Activated CD4-positive, alpha-beta memory T cell treated with anti-CD3 and anti-CD28 coated beads, Interleukin-2, amount 10 ng/mL, durations not matched to agents 7 days and 5 days (primary cell): ENCODE measurements around the gene WDR1. TPM values are rescaled to one million over a fixed set of nuclear protein-coding genes. Genes with fewer than 3 reads are reported as not detected.

ENCODE experiments used
- CTCF ChIA-PET: fragments of 350-600 bp; sonication (Branson Sonifier 250); formaldehyde crosslinking; loops from one replicate; lab custom pipeline; 2021; ENCODE audit warnings: antibody characterized with exemption, inconsistent platforms; lab: Charles Lee
- POLR2A ChIA-PET: fragments of 350-600 bp; sonication (Branson Sonifier 250); formaldehyde crosslinking; loops from one replicate; lab custom pipeline; 2021; ENCODE audit warnings: antibody characterized with exemption; lab: Charles Lee
- DNase-seq: peaks from one replicate; pipeline ENCODE4 v3.0.0-alpha.2; 2020
- H3K27ac Mint-ChIP-seq: one replicate; pipeline ENCODE4 v1.8.0; 2021; ENCODE audit warnings: mild to moderate bottlenecking, mixed read lengths
- H3K27me3 Mint-ChIP-seq: one replicate; pipeline ENCODE4 v1.8.0; 2021; ENCODE audit warnings: mixed read lengths
- H3K36me3 Mint-ChIP-seq: one replicate; pipeline ENCODE4 v1.8.0; 2021; ENCODE audit warnings: low read depth, mixed read lengths
- H3K4me1 Mint-ChIP-seq: one replicate; pipeline ENCODE4 v1.8.0; 2021; ENCODE audit warnings: mixed read lengths
- H3K4me3 Mint-ChIP-seq: one replicate; pipeline ENCODE4 v1.8.0; 2021; ENCODE audit warnings: mild to moderate bottlenecking, mixed read lengths
- H3K9me3 Mint-ChIP-seq: one replicate; pipeline ENCODE4 v1.8.0; 2021; ENCODE audit warnings: mixed read lengths
- total RNA-seq, 2 experiments: library from RNA; stranded (reverse); gene quantifications; one replicate each; pipeline ENCODE4 v1.2.3, GENCODE V29; 2021

The WDR1 gene
- total RNA-seq, 2 experiments from 2014 or later: 463 to 465 TPM

- no peaks in the 10 kb centered on the region for H3K9me3 Mint-ChIP-seq
- H3K4me1 Mint-ChIP-seq: peaks cover 99% of the 10 kb centered on the region
- peak overlapping the region; percentile 71 for H3K27ac Mint-ChIP-seq
- H3K27me3 Mint-ChIP-seq: no peaks in the 10 kb centered on the region
- DNase-seq: no peak
- H3K36me3 Mint-ChIP-seq: peaks cover 95% of the 10 kb centered on the region
- peak overlapping the region; percentile 46 for H3K4me3 Mint-ChIP-seq
- CTCF ChIA-PET: no interaction called here
- POLR2A ChIA-PET: interaction anchor here (21.9 kb wide), 1 partner anchor 12 kb away, joined by 503 read pairs; no protein-coding TSS in a partner anchor
These were observed 6.5 kb downstream of the WDR1 start for GRCh38 chr4:10109995-10110670.

- H3K27me3 Mint-ChIP-seq: no peaks in the 10 kb centered on the region
- DNase-seq: peak; percentile 46
- H3K4me1 Mint-ChIP-seq: peaks cover 100% of the 10 kb centered on the region
- ChIA-PET CTCF (interaction anchor here (1.1 to 2.4 kb wide), 2 partner anchors 8 to 13 kb away, joined by 4 to 9 read pairs; no protein-coding TSS in a partner anchor), POLR2A (interaction anchor here (21.9 to 23.4 kb wide), 2 partner anchors 3 to 11 kb away, joined by 503 read pairs; partner anchors contain the start of gene WDR1)
- peak overlapping the region; percentile 71 for H3K27ac Mint-ChIP-seq
- peaks cover 95% of the 10 kb centered on the region for H3K36me3 Mint-ChIP-seq
- no peaks in the 10 kb centered on the region for H3K9me3 Mint-ChIP-seq
- H3K4me3 Mint-ChIP-seq: peak overlapping the region; percentile 46
These were observed 7.5 kb downstream of the WDR1 start for GRCh38 chr4:10108818-10109783.

GRCh38 chr4:10108391-10108790 lies 8.2 kb downstream of the WDR1 start:
- no peak for DNase-seq
- peaks cover 99% of the 10 kb centered on the region for H3K4me1 Mint-ChIP-seq
- CTCF ChIA-PET: interaction anchor here (1.1 to 2.4 kb wide), 2 partner anchors 9 to 12 kb away, joined by 4 to 9 read pairs; no protein-coding TSS in a partner anchor
- POLR2A ChIA-PET: interaction anchor here (21.9 to 23.4 kb wide), 2 partner anchors 4 to 11 kb away, joined by 503 read pairs; partner anchors contain the start of gene WDR1
- no peaks in the 10 kb centered on the region for H3K27me3 Mint-ChIP-seq
- peak overlapping the region; percentile 21 for H3K4me3 Mint-ChIP-seq
- H3K9me3 Mint-ChIP-seq: no peaks in the 10 kb centered on the region
- H3K36me3 Mint-ChIP-seq: peaks cover 93% of the 10 kb centered on the region
- H3K27ac Mint-ChIP-seq: peak overlapping the region; percentile 71

GRCh38 chr4:10107111-10108091 lies 9.2 kb downstream of the WDR1 start:
- ChIA-PET POLR2A (interaction anchor here (1.6 to 23.4 kb wide), 3 partner anchors 5 to 56 kb away, joined by 3 to 503 read pairs (median 503); partner anchors contain the start of gene WDR1), CTCF (interaction anchor here (1.9 to 2.4 kb wide), 2 partner anchors 10 to 11 kb away, joined by 9 read pairs; partner anchors contain the start of gene WDR1)
- Mint-ChIP-seq H3K9me3 (no peaks in the 10 kb centered on the region), H3K27me3 (no peaks in the 10 kb centered on the region), H3K4me3 (peak overlapping the region; percentile 21), H3K4me1 (peaks cover 99% of the 10 kb centered on the region), H3K27ac (peak overlapping the region; percentile 71), H3K36me3 (peaks cover 94% of the 10 kb centered on the region)
- no peak for DNase-seq

- Mint-ChIP-seq H3K27ac (peak overlapping the region; percentile 71), H3K4me1 (peaks cover 99% of the 10 kb centered on the region), H3K27me3 (no peaks in the 10 kb centered on the region), H3K4me3 (peak overlapping the region; percentile 22), H3K9me3 (no peaks in the 10 kb centered on the region), H3K36me3 (peaks cover 94% of the 10 kb centered on the region)
- peak; percentile 81 for DNase-seq
- ChIA-PET POLR2A (interaction anchor here (1.6 to 23.4 kb wide), 3 partner anchors 6 to 56 kb away, joined by 3 to 503 read pairs (median 503); partner anchors contain the start of gene WDR1), CTCF (interaction anchor here (0.9 to 2.4 kb wide), 4 partner anchors 10 to 87 kb away, joined by 3 to 9 read pairs (median 6); partner anchors contain the start of gene WDR1)
These were observed 10.1 kb downstream of the WDR1 start for GRCh38 chr4:10106421-10107039.

- H3K36me3 Mint-ChIP-seq: peaks cover 94% of the 10 kb centered on the region
These were observed 10.7 kb downstream of the WDR1 start for GRCh38 chr4:10105920-10106319.

GRCh38 chr4:10105421-10105820 lies 11.2 kb downstream of the WDR1 start:
- DNase-seq: no peak
- Mint-ChIP-seq H3K27ac (peak overlapping the region; percentile 80), H3K9me3 (no peaks in the 10 kb centered on the region), H3K4me1 (peaks cover 99% of the 10 kb centered on the region), H3K36me3 (peaks cover 94% of the 10 kb centered on the region), H3K4me3 (peak overlapping the region; percentile 23), H3K27me3 (no peaks in the 10 kb centered on the region)
- POLR2A ChIA-PET: interaction anchor here (21.9 to 23.4 kb wide), 2 partner anchors 7 to 8 kb away, joined by 503 read pairs; partner anchors contain the start of gene WDR1
- CTCF ChIA-PET: interaction anchor here (1.3 kb wide), 1 partner anchor 54 kb away, joined by 4 read pairs; no protein-coding TSS in a partner anchor

More at GRCh38 chr4:10105920-10106319, 10.7 kb downstream of the WDR1 start:
- Mint-ChIP-seq H3K27ac (peak overlapping the region; percentile 80), H3K27me3 (no peaks in the 10 kb centered on the region), H3K4me1 (peaks cover 99% of the 10 kb centered on the region), H3K4me3 (peak overlapping the region; percentile 23), H3K9me3 (no peaks in the 10 kb centered on the region)
- no peak for DNase-seq
- ChIA-PET POLR2A (interaction anchor here (1.6 to 23.4 kb wide), 3 partner anchors 6 to 57 kb away, joined by 3 to 503 read pairs (median 503); partner anchors contain the start of gene WDR1), CTCF (interaction anchor here (0.9 to 1.9 kb wide), 4 partner anchors 9 to 87 kb away, joined by 3 to 9 read pairs (median 4); partner anchors contain the start of gene WDR1)

GRCh38 chr4:10104991-10105276 lies 11.7 kb downstream of the WDR1 start:
- ChIA-PET POLR2A (interaction anchor here (21.9 to 23.4 kb wide), 2 partner anchors 7 kb away, joined by 503 read pairs; partner anchors contain the start of gene WDR1), CTCF (interaction anchor here (0.7 to 1.3 kb wide), 2 partner anchors 11 to 54 kb away, joined by 3 to 4 read pairs; no protein-coding TSS in a partner anchor)
- no peaks in the 10 kb centered on the region for H3K27me3 Mint-ChIP-seq
- peak overlapping the region; percentile 23 for H3K4me3 Mint-ChIP-seq
- peak overlapping the region; percentile 80 for H3K27ac Mint-ChIP-seq
- H3K36me3 Mint-ChIP-seq: peaks cover 92% of the 10 kb centered on the region
- no peaks in the 10 kb centered on the region for H3K9me3 Mint-ChIP-seq
- peaks cover 99% of the 10 kb centered on the region for H3K4me1 Mint-ChIP-seq
- no peak for DNase-seq

- CTCF ChIA-PET: interaction anchor here (0.7 kb wide), 1 partner anchor 11 kb away, joined by 3 read pairs; no protein-coding TSS in a partner anchor
- POLR2A ChIA-PET: interaction anchor here (21.9 to 23.4 kb wide), 2 partner anchors 7 to 8 kb away, joined by 503 read pairs; partner anchors contain the start of gene WDR1
- Mint-ChIP-seq H3K4me1 (peaks cover 99% of the 10 kb centered on the region), H3K27ac (peak overlapping the region; percentile 80), H3K27me3 (no peaks in the 10 kb centered on the region), H3K9me3 (no peaks in the 10 kb centered on the region), H3K36me3 (peaks cover 92% of the 10 kb centered on the region), H3K4me3 (peak overlapping the region; percentile 23)
- DNase-seq: no peak
These were observed 12.2 kb downstream of the WDR1 start for GRCh38 chr4:10104211-10104990.
